HuH-7 (cell line): ENCODE measurements around the gene TMOD1.

Experiments
- DNase-seq: peaks from one replicate; pipeline ENCODE4 v3.0.0; 2011; ENCODE audit warnings: low spot score

Gene TMOD1

GRCh38 chr9:97548819-97549540 is 47.5 kb downstream of the TMOD1 start:
- no peak for DNase-seq

GRCh38 chr9:97550386-97550785 is 48.9 kb downstream of the TMOD1 start:
- no peak for DNase-seq

GRCh38 chr9:97551308-97551707 is 49.8 kb downstream of the TMOD1 start:
- no peak for DNase-seq

- no peak for DNase-seq
Observed at GRCh38 chr9:97553141-97553540, 51.7 kb downstream of the TMOD1 start.

GRCh38 chr9:97553841-97554240 is 52.4 kb downstream of the TMOD1 start:
- no peak for DNase-seq

GRCh38 chr9:97554566-97555075 is 53.2 kb downstream of the TMOD1 start:
- no peak for DNase-seq

GRCh38 chr9:97555164-97555563 is 53.7 kb downstream of the TMOD1 start:
- no peak for DNase-seq

GRCh38 chr9:97556036-97556720 is 54.7 kb downstream of the TMOD1 start:
- DNase-seq: no peak

- no peak for DNase-seq
Observed at GRCh38 chr9:97556721-97557605, 55.5 kb downstream of the TMOD1 start.

GRCh38 chr9:97557606-97558095 is 56.2 kb downstream of the TMOD1 start:
- DNase-seq: no peak

GRCh38 chr9:97558701-97559101 is 57.2 kb downstream of the TMOD1 start:
- no peak for DNase-seq

- no peak for DNase-seq
Observed at GRCh38 chr9:97559111-97559514, 57.6 kb downstream of the TMOD1 start.

GRCh38 chr9:97560154-97560553 is 58.7 kb downstream of the TMOD1 start:
- no peak for DNase-seq

- DNase-seq: no peak
Observed at GRCh38 chr9:97560851-97561250, 59.4 kb downstream of the TMOD1 start.

- no peak for DNase-seq
Observed at GRCh38 chr9:97561501-97561900, 60.0 kb downstream of the TMOD1 start.

GRCh38 chr9:97562542-97562941 is 61.1 kb downstream of the TMOD1 start:
- no peak for DNase-seq

- no peak for DNase-seq
Observed at GRCh38 chr9:97563458-97564135, 62.1 kb downstream of the TMOD1 start.

- no peak for DNase-seq
Observed at GRCh38 chr9:97564291-97565175, 63.1 kb downstream of the TMOD1 start.

- no peak for DNase-seq
Observed at GRCh38 chr9:97565262-97565661, 63.8 kb downstream of the TMOD1 start.

GRCh38 chr9:97567182-97567893 is 65.9 kb downstream of the TMOD1 start:
- no peak for DNase-seq
